GM19043 (cell line): ENCODE data around the gene CCN6.
"Not testable (repeated sequence)": the region's sequence is repeated elsewhere in the genome, so short reads cannot be mapped to it uniquely, and the experiment has no call there.

Experiments
- ATAC-seq: cut with Tn5 transposase; IDR thresholded peaks from one replicate; pipeline ENCODE4 v1.9.1; 2021; ENCODE audit warnings: low read depth; ENCODE audit not compliant: unreplicated experiment

Gene CCN6

GRCh38 chr6:112029045-112029822 is 24.7 kb upstream of the CCN6 start:
- peak; percentile 72 for ATAC-seq

- no peak for ATAC-seq
Observed at GRCh38 chr6:112030206-112030960, 23.5 kb upstream of the CCN6 start.

GRCh38 chr6:112030961-112031660 is 22.8 kb upstream of the CCN6 start:
- ATAC-seq: no peak

- no peak for ATAC-seq
Observed at GRCh38 chr6:112031960-112032359, 21.9 kb upstream of the CCN6 start.

- ATAC-seq: no peak
Observed at GRCh38 chr6:112032728-112033127, 21.2 kb upstream of the CCN6 start.

- no peak for ATAC-seq
Observed at GRCh38 chr6:112033791-112034615, 19.9 kb upstream of the CCN6 start.

- no peak for ATAC-seq
Observed at GRCh38 chr6:112034616-112034995, 19.3 kb upstream of the CCN6 start.

GRCh38 chr6:112036088-112036637 is 17.7 kb upstream of the CCN6 start:
- ATAC-seq: no peak

- ATAC-seq: no peak
Observed at GRCh38 chr6:112037783-112038216, 16.1 kb upstream of the CCN6 start.

- no peak for ATAC-seq
Observed at GRCh38 chr6:112038268-112038667, 15.6 kb upstream of the CCN6 start.

GRCh38 chr6:112038756-112039430 is 15.0 kb upstream of the CCN6 start:
- ATAC-seq: no peak

GRCh38 chr6:112039431-112039770 is 14.5 kb upstream of the CCN6 start:
- no peak for ATAC-seq

- no peak for ATAC-seq
Observed at GRCh38 chr6:112040956-112041355, 12.9 kb upstream of the CCN6 start.

- ATAC-seq: no peak
Observed at GRCh38 chr6:112041535-112041934, 12.4 kb upstream of the CCN6 start.

- ATAC-seq: peak; percentile 88
Observed at GRCh38 chr6:112043032-112044007, 10.6 kb upstream of the CCN6 start.

- ATAC-seq: no peak
Observed at GRCh38 chr6:112044196-112044595, 9.7 kb upstream of the CCN6 start.

GRCh38 chr6:112044856-112045255 is 9.0 kb upstream of the CCN6 start:
- no peak for ATAC-seq

- not testable (repeated sequence) for ATAC-seq
Observed at GRCh38 chr6:112047523-112047922, 6.4 kb upstream of the CCN6 start.
